Heart right ventricle (tissue), 16 donors: Measurements from ENCODE around the gene DYNC1H1. TPM values are rescaled to one million over a fixed set of nuclear protein-coding genes. Genes with fewer than 3 reads are reported as not detected.

Experiments
- ATAC-seq, 8 donors: fragments of 200-7000 bp; cut with Tn5 transposase; one replicate each; pipeline ENCODE4 v1.9.1; 2020; ENCODE audit warnings: mild to moderate bottlenecking in 8 of 8, moderate library complexity in 8 of 8, moderate number of reproducible peaks in 1 of 8
- DNase-seq, 2 donors: peaks; one replicate each; pipeline ENCODE4 v3.0.0-alpha.2; 2020
- H3K27ac ChIP-seq, 10 donors: fragments of 200-600 bp; sonication (generic) in 2 of 10; one replicate each; pipeline versions ENCODE4 v1.5.0 to v1.8.0; 2020 to 2022; ENCODE audit warnings: mild to moderate bottlenecking in 3 of 10
- H3K27me3 ChIP-seq, 7 donors: fragments of 200-600 bp; one replicate each; pipeline ENCODE4 v1.8.0; 2021 to 2022; ENCODE audit warnings: mild to moderate bottlenecking in 2 of 7
- H3K36me3 ChIP-seq, 9 donors: fragments of 200-600 bp; sonication (generic) in 1 of 9; one replicate each; pipeline versions ENCODE4 v1.5.0 to v1.8.0; 2020 to 2022; ENCODE audit warnings: mild to moderate bottlenecking in 2 of 9
- H3K4me1 ChIP-seq, 9 donors: fragments of 200-600 bp; sonication (generic) in 1 of 9; one replicate each; pipeline versions ENCODE4 v1.5.0 to v1.8.0; 2020 to 2022; ENCODE audit warnings: mild to moderate bottlenecking in 4 of 9
- H3K4me3 ChIP-seq, 10 donors: fragments of 200-600 bp; sonication (generic) in 2 of 10; one replicate each; pipeline versions ENCODE4 v1.5.0 to v1.8.0; 2020 to 2022; ENCODE audit warnings: mild to moderate bottlenecking in 7 of 10, moderate library complexity in 2 of 10
- H3K9me3 ChIP-seq, 11 donors: fragments of 200-600 bp in 10 of 11; sonication (generic) in 2 of 11; one replicate each; pipeline versions ENCODE4 v1.5.0 to v1.8.0; 2013 to 2022; ENCODE audit warnings: mild to moderate bottlenecking in 2 of 11, control low read depth in 1 of 11, moderate library complexity in 1 of 11
- CTCF ChIP-seq, 9 donors: fragments of 200-600 bp; sonication (generic) in 2 of 9; IDR thresholded peaks; one replicate each; pipeline versions ENCODE4 v1.5.0 to v1.8.0; 2021 to 2022; ENCODE audit warnings: antibody characterized with exemption in 9 of 9, mild to moderate bottlenecking in 5 of 9, moderate library complexity in 1 of 9
- WGBS, 2 donors: extraction: QIAGEN DNeasy Blood & Tissue Kit; methylation state at CpG; one replicate each; pipeline ENCODE4 v1.1.7; 2013; ENCODE audit warnings: inconsistent platforms in 1 of 2; 5-methylcytosine and 5-hydroxymethylcytosine counted together
- intact Hi-C, 10 donors: fragments of 100-400 bp; cut with DNase I; formaldehyde crosslinking; loops; one replicate each; pipeline versions ENCODE4 v1.11.1 to v1.14.2; 2022
- polyA plus RNA-seq, 2 donors: library from polyadenylated mRNA; stranded (reverse); fragments of 200-250 nt; gene quantifications; one replicate each; pipeline ENCODE4 v1.2.3, GENCODE V29; 2013
- total RNA-seq, 10 donors: library from RNA; stranded (reverse); fragmentation: NEBNext Ultra II Directional in 3 of 10; extraction: Animal tissue kit (Norgen Biotek cat#: 25700) in 3 of 10; gene quantifications; one replicate each; pipeline versions ENCODE4 v1.2.1 to v1.2.4, GENCODE V29; 2021 to 2023
- donor health status: Arrhythmogenic right ventricular cardiomyopathy.
- donor health status: ischemic (EF 13 %, LVEDD 7.1; RV severe dilation, severe dysfunction).
- donor health status: healthy with polysubstance abuse.
- donor health status: DM: no; HTN: yes; CAD: no.
- donor health status: DM: no; HTN: no; CAD: no.
- donor health status: ischemic (EF 25% LVEDD 6.9; RV normal size, moderate dysfunction).
- donor health status: ischemic (EF 25% LVEDD 5.7; RV mildly dilated, moderate dysfunction).
- donor health status: healthy.
- donor health status: DM: yes; HTN: yes; CAD: no.
- donor health status: Ischemic cardiomyopathy.
- donor health status: ischemic (EF 35%, LVEDD 5.7; RV mildly dilated, moderate dysfunction).
- donor health status: nonischemic (EF 11% LVEDD 7.7; RV severe dilation, severe dysfunction).
- donor health status: DM: yes; HTN: yes; CAD: no.
- donor health status: PGD.
- donor health status: ischemic (EF 29% LVEDD 5.4; RV normal size, mild dysfunction).
- donor health status: nonischemic (EF 23%, LVEDD 6.1; RV moderate dilation, normal function).

Gene DYNC1H1
- total and polyA plus RNA-seq, 12 donors = 173 to 777 (median 618) TPM

GRCh38 chr14:102019006-102019540 is 54.7 kb downstream of the DYNC1H1 start:
- no peak for TF ChIP-seq CTCF (IDR thresholded peaks at IDR 0.05)

GRCh38 chr14:102020058-102020971 is 55.9 kb downstream of the DYNC1H1 start:
- 93% methylated on average over 13 of the region's 13 CpGs for WGBS, 2 donors
- ATAC-seq (no peak), DNase-seq (no peak)
- H3K36me3 ChIP-seq = peaks cover 24 to 100% (median 90%) of the 10 kb centered on the region in 9 donors
- H3K27me3 ChIP-seq = no peaks in the 10 kb centered on the region
- no peaks in the 10 kb centered on the region for H3K4me1 ChIP-seq
- TF ChIP-seq CTCF (IDR thresholded peaks at IDR 0.05) = no peak
- H3K4me3 ChIP-seq = no peak overlapping the region
- H3K27ac ChIP-seq = no peak overlapping the region
- intact Hi-C loops = no loop called here
- no peaks in the 10 kb centered on the region for H3K9me3 ChIP-seq

More at GRCh38 chr14:102019006-102019540, 54.7 kb downstream of the DYNC1H1 start:
- Histone ChIP-seq H3K36me3 (peaks cover 24 to 100% (median 95%) of the 10 kb centered on the region in 9 donors), H3K27me3 (no peaks in the 10 kb centered on the region), H3K4me1 (no peaks in the 10 kb centered on the region), H3K9me3 (no peaks in the 10 kb centered on the region), H3K4me3 (no peak overlapping the region), H3K27ac (no peak overlapping the region)
- WGBS, 2 donors = 90 to 91% methylated on average over 9 of the region's 9 CpGs
- intact Hi-C loops = no loop called here
- ATAC-seq (no peak), DNase-seq (no peak)

GRCh38 chr14:102026934-102027333 is 62.6 kb downstream of the DYNC1H1 start:
- Histone ChIP-seq H3K36me3 (peaks cover 12 to 100% (median 92%) of the 10 kb centered on the region in 9 donors), H3K4me1 (no peaks in the 10 kb centered on the region), H3K4me3 (no peak overlapping the region), H3K27me3 (no peaks in the 10 kb centered on the region), H3K27ac (no peak overlapping the region), H3K9me3 (no peaks in the 10 kb centered on the region)
- 88 to 93% methylated on average over 9 of the region's 9 CpGs for WGBS, 2 donors
- DNase-seq (no peak), ATAC-seq (no peak)
- intact Hi-C loops = loop anchor here in 1 of 10 donors (5.0 kb wide), 1 partner anchor 35 kb away; no protein-coding TSS in a partner anchor
- no peak for TF ChIP-seq CTCF (IDR thresholded peaks at IDR 0.05)

- no peak overlapping the region for H3K27ac ChIP-seq
- intact Hi-C loops = loop anchor here in 1 of 10 donors (5.0 kb wide), 1 partner anchor 36 kb away; no protein-coding TSS in a partner anchor
Measured at GRCh38 chr14:102027951-102028350, 63.6 kb downstream of the DYNC1H1 start.

More at GRCh38 chr14:102027951-102028350, 63.6 kb downstream of the DYNC1H1 start:
- no peak for TF ChIP-seq CTCF (IDR thresholded peaks at IDR 0.05)
- H3K9me3 ChIP-seq = no peaks in the 10 kb centered on the region
- ATAC-seq (no peak), DNase-seq (no peak)
- 86 to 87% methylated on average over 6 of the region's 6 CpGs for WGBS, 2 donors
- no peak overlapping the region for H3K4me3 ChIP-seq
- peaks cover 11 to 100% (median 92%) of the 10 kb centered on the region in 9 donors for H3K36me3 ChIP-seq
- H3K4me1 ChIP-seq = no peaks in the 10 kb centered on the region
- H3K27me3 ChIP-seq = no peaks in the 10 kb centered on the region
